ENCODE data around the gene TARBP1. TPM values are rescaled to one million over a fixed set of nuclear protein-coding genes. Genes with fewer than 3 reads are reported as not detected.
"Not testable (repeated sequence)": the region's sequence is repeated elsewhere in the genome, so short reads cannot be mapped to it uniquely, and the experiment has no call there.

Gene TARBP1
- total RNA-seq, 4 donors from 2014 or later, result 13.2 to 39.2 (median 27.6) TPM

DNA sequence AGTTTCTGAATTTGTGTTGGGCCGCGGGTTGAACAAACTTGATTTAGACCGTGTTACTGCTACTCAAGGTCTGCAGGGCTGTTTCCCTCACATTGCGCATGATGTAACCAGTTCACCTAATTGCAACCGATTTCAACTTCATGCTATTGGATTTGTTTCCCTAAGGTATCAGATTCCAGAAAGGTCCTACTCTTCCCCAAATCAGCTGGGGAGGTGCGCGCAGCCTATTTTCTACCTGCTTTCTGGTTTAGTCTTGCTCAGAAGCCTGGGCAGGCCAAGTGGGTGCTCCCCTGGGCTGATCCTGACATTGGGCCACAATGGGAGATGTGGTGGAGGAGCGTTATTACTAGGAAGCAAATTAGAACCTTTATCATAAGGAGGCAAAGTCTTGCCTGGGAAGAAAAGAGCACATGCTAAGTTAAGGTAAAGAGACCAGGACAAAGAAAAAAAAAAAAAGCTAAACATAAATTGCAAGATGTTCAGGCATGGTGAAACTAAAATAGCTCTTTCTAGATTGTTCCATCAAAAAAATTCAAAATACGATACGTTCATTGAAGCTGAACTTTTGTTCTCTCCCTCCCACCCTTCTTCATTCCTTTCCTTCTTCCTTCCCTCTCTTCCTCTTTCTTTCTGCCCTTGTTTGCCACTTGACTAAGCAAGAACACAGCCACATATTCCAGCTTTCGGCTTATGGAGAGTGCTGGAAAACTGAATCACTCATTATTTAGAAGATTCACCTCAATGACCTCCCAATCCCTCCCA is 28.8 kb upstream of the TARBP1 start:
- no peaks in the 10 kb centered on the region for H3K9me3 ChIP-seq
- WGBS, 2 donors, result 92 to 95% methylated on average over 10 to 11 of the region's 11 CpGs
- H3K4me1 ChIP-seq, result peaks cover 5 to 19% (median 5%) of the 10 kb centered on the region in 3 donors
- DNase-seq, result no peak
- TF ChIP-seq, protein P1, sequence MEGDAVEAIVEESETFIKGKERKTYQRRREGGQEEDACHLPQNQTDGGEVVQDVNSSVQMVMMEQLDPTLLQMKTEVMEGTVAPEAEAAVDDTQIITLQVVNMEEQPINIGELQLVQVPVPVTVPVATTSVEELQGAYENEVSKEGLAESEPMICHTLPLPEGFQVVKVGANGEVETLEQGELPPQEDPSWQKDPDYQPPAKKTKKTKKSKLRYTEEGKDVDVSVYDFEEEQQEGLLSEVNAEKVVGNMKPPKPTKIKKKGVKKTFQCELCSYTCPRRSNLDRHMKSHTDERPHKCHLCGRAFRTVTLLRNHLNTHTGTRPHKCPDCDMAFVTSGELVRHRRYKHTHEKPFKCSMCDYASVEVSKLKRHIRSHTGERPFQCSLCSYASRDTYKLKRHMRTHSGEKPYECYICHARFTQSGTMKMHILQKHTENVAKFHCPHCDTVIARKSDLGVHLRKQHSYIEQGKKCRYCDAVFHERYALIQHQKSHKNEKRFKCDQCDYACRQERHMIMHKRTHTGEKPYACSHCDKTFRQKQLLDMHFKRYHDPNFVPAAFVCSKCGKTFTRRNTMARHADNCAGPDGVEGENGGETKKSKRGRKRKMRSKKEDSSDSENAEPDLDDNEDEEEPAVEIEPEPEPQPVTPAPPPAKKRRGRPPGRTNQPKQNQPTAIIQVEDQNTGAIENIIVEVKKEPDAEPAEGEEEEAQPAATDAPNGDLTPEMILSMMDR (IDR thresholded peaks at IDR 0.05), result no peak
- TF ChIP-seq POLR2A (IDR thresholded peaks at IDR 0.05), result no peak
- intact Hi-C loops (cut with DNase I), result no loop called here
- no peak overlapping the region for H3K27ac ChIP-seq
- no peak overlapping the region for H3K4me3 ChIP-seq
- no peaks in the 10 kb centered on the region for H3K36me3 ChIP-seq
- H3K27me3 ChIP-seq, result no peaks in the 10 kb centered on the region

DNA sequence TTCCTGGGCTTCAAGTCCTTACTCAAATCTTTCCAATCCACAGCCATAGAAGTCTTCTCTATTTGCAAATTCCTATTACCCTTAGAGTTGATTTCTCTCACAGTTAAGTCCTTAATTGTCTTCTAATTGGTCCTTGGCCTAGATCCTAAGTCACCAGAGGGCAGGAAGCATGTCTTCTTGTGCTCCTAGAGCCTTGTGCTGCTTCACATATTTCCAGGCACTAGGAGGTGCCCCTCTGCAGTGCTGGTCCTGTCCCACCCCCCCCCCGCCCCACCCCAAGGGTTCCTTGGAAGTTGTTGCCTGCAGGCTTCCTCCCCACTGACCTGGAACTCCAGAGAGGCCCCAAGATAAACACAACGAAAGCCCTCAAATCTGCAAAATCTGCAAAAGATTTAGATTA is 28.1 kb upstream of the TARBP1 start:
- Histone ChIP-seq H3K36me3 (no peaks in the 10 kb centered on the region), H3K4me3 (no peak overlapping the region), H3K27me3 (no peaks in the 10 kb centered on the region), H3K27ac (no peak overlapping the region), H3K9me3 (no peaks in the 10 kb centered on the region), H3K4me1 (peaks cover 5 to 20% (median 5%) of the 10 kb centered on the region in 3 donors)
- intact Hi-C loops (cut with DNase I), result no loop called here
- DNase-seq, result no peak
- WGBS, 2 donors, result 71 to 100% methylated on average over 1 of the region's 2 CpGs
- TF ChIP-seq, protein P1 (IDR thresholded peaks at IDR 0.05), result no peak
- no peak for TF ChIP-seq POLR2A (IDR thresholded peaks at IDR 0.05)

DNA sequence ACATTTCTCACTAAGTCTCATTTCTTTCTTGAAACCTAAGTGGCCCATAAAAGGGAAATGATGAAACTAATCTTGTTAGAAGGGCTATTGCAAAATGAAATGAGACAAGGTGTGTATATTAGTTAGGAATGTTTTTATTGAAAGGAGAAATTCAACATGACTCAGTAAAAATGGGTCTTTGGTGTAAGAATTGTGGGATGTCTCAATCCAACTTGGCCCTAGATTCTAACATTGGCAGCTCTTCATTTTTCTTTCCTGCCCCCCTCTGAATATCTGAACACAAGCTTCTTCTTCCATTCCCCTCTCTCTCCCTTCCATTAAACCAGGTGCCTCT is 26.8 kb upstream of the TARBP1 start:
- DNase-seq, result no peak
- Histone ChIP-seq H3K27ac (no peak overlapping the region), H3K9me3 (no peaks in the 10 kb centered on the region), H3K4me3 (no peak overlapping the region), H3K27me3 (no peaks in the 10 kb centered on the region), H3K4me1 (peaks cover 5 to 26% (median 9%) of the 10 kb centered on the region in 3 donors), H3K36me3 (no peaks in the 10 kb centered on the region)
- TF ChIP-seq POLR2A (IDR thresholded peaks at IDR 0.05), result no peak
- TF ChIP-seq, protein P1 (IDR thresholded peaks at IDR 0.05), result no peak
- intact Hi-C loops (cut with DNase I), result no loop called here

DNA sequence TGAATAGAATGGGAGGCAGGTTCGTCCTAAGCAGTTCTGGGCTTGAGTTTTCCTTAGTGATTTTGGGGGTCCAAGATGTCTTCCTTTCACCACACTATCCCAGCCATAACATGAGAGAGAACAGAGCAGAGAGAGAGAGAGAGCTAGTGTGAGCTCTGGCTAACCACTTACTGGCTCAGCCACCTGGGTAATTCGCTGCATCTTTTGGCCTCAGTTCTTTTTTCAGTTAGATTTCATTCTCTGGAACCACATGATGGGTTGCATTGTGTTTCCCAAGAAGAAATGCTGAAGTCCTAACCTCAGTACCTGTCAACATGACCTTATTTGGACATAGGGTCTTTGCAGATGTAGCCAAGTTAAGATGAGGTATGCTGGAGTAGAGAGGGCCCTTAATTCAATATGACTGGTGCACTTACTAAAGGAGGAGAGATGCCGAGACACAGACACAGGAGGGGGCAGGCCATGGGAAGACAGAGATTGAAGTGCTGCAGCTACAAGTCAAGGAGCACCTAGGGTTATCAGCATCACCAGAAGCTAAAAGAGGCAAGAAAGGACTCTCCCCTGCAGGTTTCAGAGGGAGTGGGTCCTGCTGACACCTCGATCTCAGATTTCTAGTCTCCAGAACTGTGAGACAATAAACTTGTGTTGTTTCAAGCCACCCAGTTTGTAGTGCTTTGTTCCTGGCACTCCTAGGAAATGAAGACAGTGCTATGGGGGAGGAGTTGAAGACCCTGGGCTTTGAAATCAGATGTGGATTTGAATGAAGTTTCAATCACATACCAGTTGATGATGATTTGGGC is 26.2 kb upstream of the TARBP1 start:
- no peak overlapping the region for H3K4me3 ChIP-seq
- peaks cover 9 to 30% (median 14%) of the 10 kb centered on the region in 3 donors for H3K4me1 ChIP-seq
- WGBS, 2 donors, result 85 to 86% methylated on average over 4 of the region's 4 CpGs
- intact Hi-C loops (cut with DNase I), result no loop called here
- TF ChIP-seq POLR2A (IDR thresholded peaks at IDR 0.05), result no peak
- TF ChIP-seq, protein P1 (IDR thresholded peaks at IDR 0.05), result no peak
- H3K36me3 ChIP-seq, result no peaks in the 10 kb centered on the region
- H3K27me3 ChIP-seq, result no peaks in the 10 kb centered on the region
- no peaks in the 10 kb centered on the region for H3K9me3 ChIP-seq
- H3K27ac ChIP-seq, result no peak overlapping the region
- no peak for DNase-seq

DNA sequence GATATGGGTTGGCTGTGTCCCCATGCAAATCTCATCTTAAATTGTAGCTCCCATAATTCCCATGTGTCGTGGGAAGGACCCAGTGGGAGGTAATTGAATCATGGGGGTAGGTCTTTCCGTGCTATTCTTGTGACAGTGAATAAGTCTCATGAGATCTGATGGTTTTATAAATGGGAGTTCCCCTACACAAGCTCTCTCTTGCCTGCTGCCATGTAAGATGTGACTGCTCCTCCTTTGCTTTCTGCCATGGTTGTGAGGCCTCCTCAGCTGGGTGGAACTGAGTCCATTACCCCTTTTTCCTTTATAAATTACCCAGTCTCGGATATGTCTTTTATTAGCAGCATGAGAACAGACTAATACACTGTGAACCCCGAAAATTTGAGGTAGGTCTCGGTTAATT is 25.3 kb upstream of the TARBP1 start:
- WGBS, 2 donors, result 55 to 82% methylated on average over 3 to 5 of the region's 5 CpGs
- peaks cover 12 to 30% (median 16%) of the 10 kb centered on the region in 3 donors for H3K4me1 ChIP-seq
- H3K27me3 ChIP-seq; H3K9me3 ChIP-seq; intact Hi-C loops (cut with DNase I); H3K4me3 ChIP-seq; H3K27ac ChIP-seq; H3K36me3 ChIP-seq; DNase-seq: not testable (repeated sequence)

Data from esophagus squamous epithelium (tissue), 5 donors.